Stimulated activated CD4-positive, alpha-beta T cell treated with anti-CD3 and anti-CD28 coated beads, Interleukin-4, amount 100 ng/mL, for 1 hour (primary cell): ENCODE measurements around the gene RASSF8.

Experiments
- DNase-seq: peaks from one replicate; pipeline ENCODE4 v3.0.0-alpha.2; 2020

RASSF8 gene

GRCh38 chr12:25962932-25963525, 4.5 kb downstream of the RASSF8 start:
- no peak for DNase-seq

GRCh38 chr12:25965682-25966081, 7.2 kb downstream of the RASSF8 start:
- no peak for DNase-seq

DNA sequence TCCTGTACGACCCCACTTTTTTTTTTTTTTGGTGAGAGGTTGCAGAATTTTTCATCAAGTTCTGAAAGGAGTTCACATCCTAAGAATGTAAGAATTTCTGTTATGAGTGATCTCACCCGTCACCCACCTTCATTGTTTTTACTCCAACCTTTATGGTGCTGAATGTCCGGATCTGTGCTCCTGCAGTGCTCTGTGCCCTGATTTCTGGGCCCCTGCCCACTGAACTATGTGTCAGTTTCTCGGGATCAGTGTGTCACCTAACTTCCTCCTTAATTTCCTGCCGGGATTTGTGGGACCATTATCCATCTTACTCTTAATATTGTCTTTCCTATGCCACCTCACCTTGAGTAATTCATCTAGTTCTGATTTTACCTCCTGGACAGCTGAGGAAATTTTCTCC, 11.6 kb downstream of the RASSF8 start:
- no peak for DNase-seq

DNA sequence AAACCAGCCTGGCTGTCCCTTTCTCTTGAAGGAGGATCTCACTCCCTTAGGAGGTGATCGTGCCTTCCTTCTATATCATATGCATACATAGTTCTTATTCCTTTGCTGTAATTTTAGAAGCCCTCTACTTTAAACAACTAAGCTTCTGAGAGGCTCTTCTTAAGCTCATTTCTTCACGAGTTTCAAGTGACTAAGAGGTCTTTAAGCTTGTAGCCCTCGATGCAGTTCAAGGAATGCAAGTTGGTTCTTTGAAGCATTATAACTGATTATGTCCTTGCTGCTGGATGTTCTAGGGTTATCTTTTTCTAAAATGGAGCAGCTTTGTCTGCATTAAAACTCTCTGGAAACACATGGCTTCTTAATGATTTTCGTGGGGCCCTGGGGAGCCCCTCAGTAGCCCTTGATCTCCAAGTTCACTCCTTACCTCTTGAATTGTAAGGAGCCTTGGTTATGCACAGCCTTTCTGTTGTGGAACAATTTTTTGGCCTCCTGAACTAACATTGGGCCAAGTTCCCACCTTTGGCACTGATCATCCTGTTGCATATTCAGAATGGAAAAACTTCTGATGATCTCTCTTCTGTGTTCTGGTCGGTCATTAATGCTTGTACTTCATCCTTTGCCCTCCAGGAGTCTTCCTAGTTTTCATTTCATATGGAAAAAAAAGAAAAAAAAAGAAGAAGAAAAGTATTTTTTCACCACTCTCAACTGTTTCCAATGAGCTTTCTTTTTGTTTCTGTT, 12.6 kb downstream of the RASSF8 start:
- no peak for DNase-seq

- no peak for DNase-seq
Measured at GRCh38 chr12:25971654-25972041, 13.2 kb downstream of the RASSF8 start.

DNA sequence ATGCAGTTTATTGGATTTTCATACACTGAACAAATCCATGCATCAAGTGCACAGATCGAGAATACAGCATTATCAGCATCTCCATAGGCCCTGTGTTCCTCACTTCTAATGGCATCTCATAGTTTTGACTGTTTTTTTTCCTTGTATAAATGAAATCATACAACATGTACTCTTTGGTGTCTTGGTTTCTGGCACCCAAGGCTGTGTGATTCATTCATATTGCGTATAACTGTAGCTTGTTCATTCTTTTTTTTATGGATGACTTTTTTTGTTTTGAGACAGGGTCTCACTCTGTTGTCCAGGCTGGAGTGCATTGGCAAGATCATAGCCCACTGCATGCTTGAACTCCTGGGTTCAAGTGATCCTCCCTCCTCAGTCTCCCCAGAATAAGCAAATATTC, 14.3 kb downstream of the RASSF8 start:
- no peak for DNase-seq

GRCh38 chr12:25975179-25975578, 16.7 kb downstream of the RASSF8 start:
- no peak for DNase-seq

- DNase-seq: no peak
Measured at GRCh38 chr12:25975682-25976081, 17.2 kb downstream of the RASSF8 start.

DNA sequence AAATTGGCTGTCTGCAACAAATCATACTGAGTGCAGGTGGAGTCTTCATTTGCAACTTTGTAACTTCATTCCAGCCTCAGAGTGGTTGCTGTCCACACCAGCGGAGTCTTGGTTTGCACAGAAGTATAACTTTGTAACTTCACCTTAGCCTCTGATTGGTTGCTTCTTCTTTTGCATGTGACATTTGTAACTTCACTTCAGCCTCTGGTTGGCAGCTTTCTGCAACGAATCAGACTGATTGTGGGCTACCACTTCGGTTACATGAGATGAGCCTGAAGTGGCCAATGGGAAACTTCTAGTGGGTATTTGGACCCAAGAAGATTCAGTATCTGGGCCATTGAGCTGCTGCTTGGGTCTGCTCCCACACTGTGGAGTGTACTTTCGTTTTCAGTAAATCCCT, 17.8 kb downstream of the RASSF8 start:
- no peak for DNase-seq

DNA sequence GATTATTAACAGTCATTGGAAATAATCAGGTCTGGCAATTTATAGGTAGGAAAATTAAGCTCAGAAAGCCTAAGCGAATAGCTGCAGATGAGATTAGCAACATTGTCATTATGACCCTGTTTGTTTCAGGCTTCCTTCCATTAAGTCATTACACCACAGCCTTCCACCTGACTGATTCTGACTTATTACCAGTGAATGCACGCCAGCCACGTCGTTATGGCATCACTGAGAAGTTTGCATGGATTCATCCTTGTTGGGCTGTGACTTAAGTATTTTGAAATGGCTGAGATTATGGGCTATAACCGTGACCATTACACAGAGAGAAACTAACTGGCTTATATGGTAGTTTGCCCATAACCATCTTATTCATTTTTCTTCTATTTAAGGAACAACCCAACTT, 18.6 kb downstream of the RASSF8 start:
- DNase-seq: no peak

DNA sequence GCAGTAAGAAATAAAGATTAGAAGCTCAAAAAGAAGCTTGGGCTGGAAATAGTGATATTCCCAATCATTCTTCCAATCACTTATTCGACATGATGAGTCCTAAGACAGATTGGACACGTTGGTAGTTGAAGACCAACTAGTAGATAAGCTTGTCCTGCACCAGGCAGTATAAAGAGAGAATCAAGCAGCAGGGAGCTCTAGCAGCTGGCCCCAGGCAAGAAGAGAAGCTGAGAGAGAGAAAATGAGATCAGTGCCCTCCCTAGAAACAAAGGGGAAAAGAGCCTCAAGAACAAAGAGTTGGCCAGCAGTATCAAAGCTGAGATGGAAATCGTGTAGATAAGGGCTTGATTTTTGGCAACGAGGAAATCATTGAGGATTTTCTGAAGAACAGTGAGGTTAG, 20.6 kb downstream of the RASSF8 start:
- no peak for DNase-seq

GRCh38 chr12:25979563-25979962, 21.1 kb downstream of the RASSF8 start:
- DNase-seq: no peak

DNA sequence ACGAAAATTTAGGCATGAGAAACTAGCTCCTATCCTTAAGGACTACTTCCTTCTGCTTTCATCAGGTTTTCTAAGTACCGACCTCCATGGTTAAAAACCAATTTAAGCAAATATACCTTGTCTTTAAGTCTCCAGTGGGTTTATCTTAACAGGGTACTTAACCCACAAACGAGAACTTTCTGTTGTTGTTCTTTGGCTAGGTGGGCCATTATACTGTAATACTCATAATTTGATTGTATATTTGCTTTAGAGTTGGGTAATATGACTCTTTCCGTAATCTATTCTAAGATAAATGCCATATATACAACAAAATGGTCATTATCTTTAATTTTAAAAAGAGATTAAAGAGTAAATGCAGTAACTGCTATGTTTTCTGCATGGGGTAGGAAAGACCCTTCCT, 21.6 kb downstream of the RASSF8 start:
- DNase-seq: no peak

GRCh38 chr12:25981597-25981996, 23.1 kb downstream of the RASSF8 start:
- no peak for DNase-seq

GRCh38 chr12:25982416-25982815, 23.9 kb downstream of the RASSF8 start:
- no peak for DNase-seq

DNA sequence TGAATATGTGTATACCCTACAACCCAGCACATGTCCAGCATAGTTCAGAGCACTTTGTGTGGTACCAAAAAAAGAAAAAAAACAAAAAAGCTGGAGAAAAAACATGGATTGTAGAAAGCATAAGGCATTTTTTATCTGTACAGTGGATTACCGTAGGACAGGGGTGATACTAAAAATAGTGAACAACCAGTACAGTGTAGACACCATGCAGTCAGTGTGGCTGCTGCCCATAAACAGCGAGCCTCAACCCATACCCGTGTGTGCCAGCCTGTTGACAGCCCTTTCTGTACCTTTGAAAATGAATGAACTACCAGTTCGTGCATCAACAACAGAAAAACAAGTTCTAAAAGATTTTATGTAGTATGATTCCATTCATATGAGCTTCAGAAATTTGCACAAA, 25.1 kb downstream of the RASSF8 start:
- no peak for DNase-seq

DNA sequence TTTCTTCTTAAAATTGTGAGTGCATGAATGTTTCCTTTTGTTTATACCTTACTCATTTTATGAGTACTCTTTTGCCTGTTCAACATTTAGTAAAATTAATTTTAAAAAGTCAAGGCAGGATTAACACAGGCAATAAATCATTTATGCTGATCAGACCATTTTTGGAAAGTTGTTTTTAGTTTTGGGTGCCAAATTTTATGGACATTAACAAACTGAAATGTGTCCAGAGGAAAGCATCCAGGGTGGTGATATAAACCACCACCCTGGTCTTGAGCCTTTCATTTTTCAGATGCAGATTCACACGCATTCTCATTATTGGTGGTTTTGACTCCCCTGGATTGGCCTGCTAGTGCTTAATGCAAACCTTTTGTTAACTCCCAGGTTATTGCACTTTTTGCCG, 26.3 kb downstream of the RASSF8 start:
- no peak for DNase-seq

DNA sequence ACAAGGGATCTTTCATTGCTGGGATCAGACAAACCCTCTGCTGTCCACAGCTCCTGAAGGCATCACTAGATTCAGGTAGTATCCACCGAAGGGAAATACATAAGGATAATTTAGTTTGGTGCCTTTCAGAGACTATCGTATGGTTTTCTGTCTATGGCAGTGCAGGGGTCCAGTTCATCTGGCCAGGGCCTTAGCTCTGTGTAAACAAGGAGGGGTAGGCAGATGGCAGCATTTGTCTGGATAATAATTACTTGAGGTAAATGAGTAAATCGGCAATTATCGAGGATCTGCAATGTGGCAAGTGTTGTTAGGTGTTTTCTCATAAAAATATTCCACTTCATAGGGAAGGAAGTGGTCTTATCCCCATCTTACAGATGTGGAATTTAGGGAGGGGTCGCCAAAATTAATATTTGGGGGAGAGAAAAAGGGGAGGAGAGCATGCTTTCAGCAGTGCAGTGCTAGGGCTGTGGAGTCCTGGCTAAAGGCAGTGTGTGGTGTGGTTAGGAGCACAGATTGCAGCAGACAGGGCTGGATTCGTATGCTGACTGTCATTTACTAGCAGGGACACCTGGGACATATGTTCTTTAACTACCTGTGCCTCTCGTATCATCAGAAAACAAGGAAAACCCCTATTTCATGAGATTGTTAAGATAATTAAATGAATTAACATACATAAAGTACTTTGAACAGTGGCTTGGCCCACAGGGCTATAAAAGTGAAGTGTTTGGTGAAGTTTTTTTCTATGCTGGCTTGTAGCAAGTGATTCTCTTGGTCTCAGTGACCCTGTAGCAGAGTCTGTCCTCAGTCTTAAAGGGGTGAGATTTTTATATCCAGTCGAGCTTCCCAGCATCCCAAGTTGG, 27.1 kb downstream of the RASSF8 start:
- no peak for DNase-seq

- no peak for DNase-seq
Measured at GRCh38 chr12:25986180-25986579, 27.7 kb downstream of the RASSF8 start.

DNA sequence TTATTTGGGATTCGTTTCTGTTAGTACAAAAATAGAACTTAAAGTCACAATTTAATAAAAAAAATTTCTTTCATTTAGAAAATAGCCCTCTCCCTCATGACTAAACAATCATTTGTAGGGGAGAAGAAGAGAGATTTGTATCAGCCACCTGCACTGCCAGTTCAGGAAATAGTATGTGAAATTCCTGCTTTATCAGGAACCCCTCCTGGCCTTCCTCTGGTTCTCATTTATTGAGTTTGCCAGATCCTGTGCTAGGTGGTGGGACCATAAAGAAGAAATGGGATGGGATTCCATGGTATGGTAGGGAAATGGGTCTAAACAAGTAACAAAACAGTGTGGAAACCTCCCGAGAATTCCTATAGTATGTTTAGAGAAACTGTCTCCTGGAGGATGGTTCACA, 30.0 kb downstream of the RASSF8 start:
- no peak for DNase-seq

DNA sequence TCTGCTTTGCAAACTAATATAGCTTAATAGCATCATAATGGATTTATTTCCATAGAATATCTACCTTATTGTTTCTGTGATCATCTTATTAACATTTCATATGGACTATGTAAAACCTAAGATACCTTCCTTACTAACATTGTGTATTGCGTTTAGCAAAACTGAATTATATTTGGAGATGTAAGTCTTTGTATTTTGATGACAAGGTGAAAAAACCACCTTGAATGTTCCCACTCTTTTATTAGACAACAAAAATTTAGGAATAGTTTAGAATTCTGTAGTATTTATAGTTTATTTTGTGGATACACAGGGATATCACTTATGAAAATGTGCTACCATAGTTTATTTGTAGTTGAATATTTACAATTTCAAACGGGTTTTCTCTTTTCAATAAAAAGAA, 32.0 kb downstream of the RASSF8 start:
- no peak for DNase-seq

GRCh38 chr12:25992026-25992782, 33.7 kb downstream of the RASSF8 start:
- DNase-seq: no peak

DNA sequence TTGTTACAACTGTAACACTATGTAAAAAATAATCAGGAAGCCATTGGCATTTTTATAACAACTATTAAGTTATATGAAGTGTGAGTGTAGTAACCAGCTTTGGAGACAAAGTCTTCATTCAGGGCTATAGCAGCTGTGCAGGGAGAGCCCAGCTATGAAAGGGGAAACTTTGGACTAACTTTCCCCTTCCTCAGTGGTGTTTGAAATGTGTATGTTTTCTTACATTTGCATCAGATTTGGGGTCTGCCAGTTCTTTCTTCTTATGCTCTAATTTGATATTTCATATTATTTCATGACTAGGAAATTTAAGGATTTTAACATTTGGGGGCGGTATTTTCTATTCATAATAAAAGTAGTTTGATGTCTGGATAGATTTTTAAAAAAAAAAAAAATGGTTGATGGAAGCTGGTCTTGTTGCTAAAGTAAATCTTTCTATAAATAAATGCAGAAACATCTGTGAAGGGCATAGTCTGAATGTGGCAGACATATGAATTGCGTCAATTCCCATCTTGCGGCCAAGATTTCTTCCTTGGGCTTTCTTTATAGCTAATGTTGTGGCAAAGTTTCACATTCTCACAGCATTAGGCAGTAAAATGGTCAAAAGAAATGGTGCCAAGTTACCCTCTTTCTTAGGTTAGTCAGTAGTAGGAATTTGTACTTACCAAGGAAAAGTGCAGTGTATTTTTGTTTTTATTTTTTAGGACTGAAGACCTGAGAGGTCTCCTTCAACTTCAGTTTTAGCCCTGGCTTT, 35.6 kb downstream of the RASSF8 start:
- DNase-seq: no peak
